Skin of body (tissue), 2 donors: ENCODE data around the gene TP53I13. TPM values are rescaled to one million over a fixed set of nuclear protein-coding genes. Genes with fewer than 3 reads are reported as not detected.

Experiments
- DNase-seq: peaks from one replicate; lab custom pipeline; 2025; lab: John Stamatoyannopoulos, UW
- total RNA-seq: library from RNA; depleted of rRNA; stranded (reverse); fragments of >200 nt; gene quantifications from one replicate; pipeline ENCODE4 v1.2.3, GENCODE V29; 2014

The TP53I13 gene
- total RNA-seq, 1 donor from 2014 or later, result 24.3 TPM

GRCh38 chr17:29614349-29615047 lies 46.0 kb downstream of the TP53I13 start:
- no peak for DNase-seq

- no peak for DNase-seq
These were observed 46.5 kb downstream of the TP53I13 start for GRCh38 chr17:29615048-29615385.

- DNase-seq, result peak; percentile 76
These were observed 47.2 kb downstream of the TP53I13 start for GRCh38 chr17:29615492-29616299.

DNA sequence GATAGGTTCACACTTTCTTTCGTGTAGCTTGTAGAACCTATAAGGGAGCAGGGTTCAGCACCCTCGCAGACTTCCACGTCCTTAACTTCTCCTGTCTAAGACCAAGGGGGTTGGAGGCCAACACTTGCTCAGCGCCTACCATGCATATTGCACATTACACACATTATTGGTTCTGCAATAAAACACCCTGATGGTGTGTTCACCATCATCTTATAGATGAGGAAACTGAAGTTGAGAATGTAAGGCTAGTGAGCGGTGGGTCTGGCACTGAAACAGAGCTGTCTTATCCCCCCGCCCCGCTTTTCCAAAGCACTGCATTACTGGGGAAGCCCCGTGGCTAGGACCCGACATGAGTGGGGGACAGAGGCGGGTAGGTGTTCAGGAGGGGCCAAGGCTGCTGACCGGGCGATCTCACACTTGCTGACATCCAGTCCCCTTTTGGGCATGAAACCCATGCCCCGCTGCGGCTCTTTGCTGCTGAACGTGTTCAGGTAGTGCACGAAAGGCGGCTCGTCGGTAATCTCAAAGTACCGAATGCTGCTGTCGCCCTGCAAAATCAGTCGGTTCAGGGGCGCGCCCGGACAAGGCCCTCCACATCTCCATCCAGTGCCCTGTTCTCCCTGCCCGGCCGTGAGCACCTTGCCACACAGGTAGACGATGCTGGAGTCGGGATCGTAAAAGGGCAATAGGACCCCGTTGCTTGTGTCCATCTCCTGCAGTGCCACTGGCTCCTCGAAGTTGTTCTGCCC lies 48.0 kb downstream of the TP53I13 start:
- DNase-seq, result no peak

- DNase-seq, result peak; percentile 36
These were observed 48.6 kb downstream of the TP53I13 start for GRCh38 chr17:29617125-29617480.

DNA sequence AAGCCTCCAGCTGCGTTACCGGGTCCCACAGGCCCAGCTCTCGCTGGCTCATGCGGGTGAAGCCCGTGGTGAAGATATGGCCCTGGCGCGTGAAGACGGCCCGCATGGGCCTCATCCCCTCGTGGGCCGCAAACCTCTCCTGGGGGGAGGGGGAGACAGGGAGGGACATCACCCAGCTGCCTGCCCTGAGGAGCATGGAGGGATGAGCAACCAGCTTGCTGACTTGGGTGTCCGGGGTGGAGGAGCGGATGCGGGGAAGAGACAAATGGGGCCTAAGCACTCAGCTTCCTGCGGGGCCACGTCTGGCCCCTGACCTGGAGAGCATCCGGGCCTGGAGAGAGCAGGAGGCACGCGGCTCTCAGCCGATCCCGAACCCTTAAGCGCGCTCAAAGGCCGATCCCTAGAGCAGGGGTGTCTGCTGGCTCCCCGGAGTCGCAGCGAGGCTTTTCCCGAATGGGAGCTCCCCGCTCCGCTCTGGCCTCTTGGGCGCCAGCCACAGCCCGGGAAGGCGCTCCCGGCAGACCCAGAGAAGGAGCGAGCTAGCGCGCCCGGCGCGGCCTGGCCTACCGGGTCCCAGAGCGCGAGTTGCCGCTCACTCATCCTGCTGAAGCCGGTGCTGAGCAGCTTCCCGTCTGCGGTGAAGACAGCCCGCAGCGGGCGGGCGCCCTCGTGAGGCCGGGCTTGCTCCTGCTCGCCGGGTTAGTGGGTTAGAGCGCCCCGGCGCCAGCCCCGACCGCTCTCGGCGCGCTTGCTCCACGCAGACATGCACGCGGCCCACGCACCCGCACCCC lies 49.2 kb downstream of the TP53I13 start:
- DNase-seq, result no peak

DNA sequence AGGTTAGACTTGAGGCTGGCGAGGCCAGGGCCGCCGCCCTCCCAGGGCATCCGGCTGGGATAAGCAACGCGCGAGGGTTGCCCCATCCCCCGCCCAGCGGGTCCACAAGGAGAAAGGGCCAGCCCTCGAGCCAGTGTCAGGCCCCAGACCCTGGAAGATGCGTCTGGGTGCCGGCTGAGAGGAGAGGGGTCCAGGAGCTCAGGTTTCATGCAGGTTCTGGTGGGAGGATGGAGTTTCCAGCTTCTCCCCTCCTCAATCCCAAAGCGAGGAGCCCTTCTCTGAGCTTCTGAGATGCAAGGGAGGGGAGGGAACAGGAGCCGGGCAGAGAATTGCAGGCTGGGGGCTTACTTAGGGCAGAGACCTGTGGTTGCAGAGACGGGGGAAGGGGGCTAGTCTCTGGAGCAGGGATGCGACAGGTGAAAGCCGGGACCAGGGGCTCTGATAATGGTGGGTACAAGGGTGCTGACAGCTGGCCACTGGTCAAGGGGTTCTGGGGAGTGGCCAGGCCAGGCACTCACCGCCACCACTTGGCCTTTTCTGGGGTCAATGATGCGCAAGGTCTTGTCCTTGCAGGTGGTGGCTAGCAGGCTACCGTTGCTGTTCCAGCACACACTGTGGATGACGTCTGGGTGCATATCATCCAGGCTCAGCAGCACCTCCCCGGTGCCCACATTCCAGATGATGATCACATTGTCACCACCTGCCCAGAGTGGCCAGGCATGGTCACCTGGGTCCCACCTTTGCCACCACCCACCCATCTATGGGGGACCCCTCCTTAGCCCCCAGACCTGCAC lies 50.0 kb downstream of the TP53I13 start:
- no peak for DNase-seq

DNA sequence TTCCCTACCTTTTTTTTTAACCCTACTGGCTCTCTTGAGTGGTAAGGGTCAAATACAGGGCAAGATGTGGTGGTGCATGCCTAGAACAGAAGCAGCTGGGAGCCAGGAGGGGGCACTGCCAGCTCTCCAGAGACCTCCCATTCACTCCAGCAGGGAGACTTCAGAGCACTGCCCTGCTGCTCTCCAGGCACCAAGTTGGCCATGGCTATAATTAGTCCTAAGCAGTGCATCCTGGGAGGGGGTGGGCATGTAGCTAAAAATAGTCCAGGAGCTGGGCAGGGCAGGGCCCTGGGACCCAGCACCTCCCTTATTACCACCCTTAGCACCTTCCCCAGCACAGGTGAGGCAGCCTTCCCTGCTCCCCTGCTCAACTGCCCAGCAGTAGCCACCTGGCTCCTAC lies 50.8 kb downstream of the TP53I13 start:
- DNase-seq, result no peak

- no peak for DNase-seq
These were observed 51.8 kb downstream of the TP53I13 start for GRCh38 chr17:29620271-29620670.

- DNase-seq, result no peak
These were observed 52.4 kb downstream of the TP53I13 start for GRCh38 chr17:29620779-29621500.

DNA sequence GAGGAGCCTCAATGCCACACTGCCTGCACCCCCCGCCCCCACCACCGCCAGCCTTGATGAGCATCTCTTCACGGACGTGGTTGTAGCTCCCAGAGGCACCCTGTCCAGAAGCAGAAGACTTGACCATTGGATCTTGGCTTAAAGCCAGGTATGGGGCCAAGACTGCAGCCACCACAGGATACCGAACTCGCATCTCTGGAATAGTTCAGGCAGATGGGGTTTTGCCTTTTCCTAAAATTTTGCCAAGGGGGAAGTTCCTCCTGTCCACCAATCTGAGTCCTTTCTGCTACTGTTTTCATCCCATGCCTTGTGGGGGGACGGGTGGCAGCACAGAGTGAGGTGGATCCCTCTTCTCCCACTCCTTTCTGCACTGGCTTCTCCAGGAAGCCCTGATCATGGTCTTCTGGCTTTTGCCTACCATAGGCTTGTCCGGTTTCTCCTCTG lies 53.3 kb downstream of the TP53I13 start:
- DNase-seq, result no peak

Other genes with a start within 250 kb of the TP53I13 start
- gene TAOK1, start 178.3 kb upstream of the TP53I13 start, total RNA-seq, result 57.8 TPM
- 7.0 TPM for gene ABHD15, start 1.7 kb upstream of the TP53I13 start, total RNA-seq
- 13.3 TPM for gene GIT1, start 20.9 kb downstream of the TP53I13 start, total RNA-seq
- 8.0 TPM for gene ANKRD13B, start 24.4 kb downstream of the TP53I13 start, total RNA-seq
- gene CORO6, start 54.2 kb downstream of the TP53I13 start, total RNA-seq, result 5.7 TPM